IMR-90 (cell line): ENCODE data around the gene TCF7L2. TPM values are rescaled to one million over a fixed set of nuclear protein-coding genes. Genes with fewer than 3 reads are reported as not detected.

Source experiments
- ATAC-seq: fragments of 200-7000 bp; cut with Tn5 transposase; 2 replicates; pipeline ENCODE4 v1.9.1; 2020; ENCODE audit warnings: low read depth, mild to moderate bottlenecking, moderate library complexity
- BruUV-seq: library from RNA; stranded (reverse); fragments of 400-500 nt; replicated peaks from 2 replicates; lab custom pipeline; 2021; lab: Mats Ljungman, UMichigan
- CTCF ChIA-PET: fragments of 300-600 bp; formaldehyde crosslinking; extraction: SDS; loops from one replicate; lab custom pipeline; 2021; ENCODE audit warnings: antibody characterized with exemption; lab: Yijun Ruan, JAX
- POLR2A ChIA-PET: fragments of 300-600 bp; sonication (Branson Sonifier 250); formaldehyde crosslinking; loops from one replicate; lab custom pipeline; 2022; ENCODE audit warnings: antibody characterized with exemption; ENCODE audit not compliant: unreplicated experiment; lab: Charles Lee
- DNase-seq: peaks from one replicate; pipeline ENCODE4 v3.0.0; 2013
- H2AFZ ChIP-seq: replicated peaks from 2 replicates; pipeline ENCODE3; 2013; ENCODE audit warnings: low read length, mild to moderate bottlenecking; ENCODE audit not compliant: poor library complexity
- H2AK5ac ChIP-seq: 2 replicates; pipeline ENCODE4 v1.6.1; 2013; ENCODE audit warnings: low read depth, low read length, inconsistent platforms
- H2AK9ac ChIP-seq: replicated peaks from 2 replicates; pipeline ENCODE3; 2013; ENCODE audit warnings: mild to moderate bottlenecking, low read depth, low read length, moderate library complexity; ENCODE audit not compliant: poor library complexity
- H2BK120ac ChIP-seq: 2 replicates; pipeline ENCODE4 v1.6.1; 2013; ENCODE audit warnings: low read depth, low read length, inconsistent platforms
- H2BK15ac ChIP-seq: 3 replicates; pipeline ENCODE4 v1.6.1; 2013; ENCODE audit warnings: low read depth, low read length, inconsistent platforms
- H2BK20ac ChIP-seq: 2 replicates; pipeline ENCODE4 v1.6.1; 2013; ENCODE audit warnings: low read depth, mild to moderate bottlenecking, inconsistent platforms, low read length, moderate library complexity
- H2BK5ac ChIP-seq: 2 replicates; pipeline ENCODE4 v1.6.1; 2013; ENCODE audit warnings: mild to moderate bottlenecking, low read depth, low read length, inconsistent platforms; ENCODE audit not compliant: poor library complexity, severe bottlenecking
- H3K14ac ChIP-seq: replicated peaks from 2 replicates; pipeline ENCODE4 v1.6.1; 2013; ENCODE audit warnings: low read depth, low read length, inconsistent platforms
- H3K18ac ChIP-seq: 2 replicates; pipeline ENCODE4 v1.6.1; 2013; ENCODE audit warnings: low read depth, low read length, control low read depth
- H3K23ac ChIP-seq: 2 replicates; pipeline ENCODE4 v1.6.1; 2013; ENCODE audit warnings: low read depth, low read length, inconsistent platforms
- H3K27ac ChIP-seq: 2 replicates; pipeline ENCODE4 v1.5.1; 2013; ENCODE audit warnings: mild to moderate bottlenecking, control low read depth, low read length; ENCODE audit not compliant: insufficient read depth
- H3K27me3 ChIP-seq: 2 replicates; pipeline ENCODE4 v1.6.1; 2013; ENCODE audit warnings: low read length; ENCODE audit not compliant: control insufficient read depth, insufficient read depth
- H3K36me3 ChIP-seq: 2 replicates; pipeline ENCODE4 v1.6.1; 2013; ENCODE audit warnings: low read length, mixed read lengths; ENCODE audit not compliant: control insufficient read depth, insufficient read depth
- H3K4ac ChIP-seq: 2 replicates; pipeline ENCODE4 v1.6.1; 2013; ENCODE audit warnings: low read depth, low read length, inconsistent platforms
- H3K4me1 ChIP-seq: 2 replicates; pipeline ENCODE4 v1.6.1; 2013; ENCODE audit warnings: low read length, mixed read lengths; ENCODE audit not compliant: control insufficient read depth, insufficient read depth
- H3K4me2 ChIP-seq: 2 replicates; pipeline ENCODE4 v1.6.1; 2013; ENCODE audit warnings: low read depth, mild to moderate bottlenecking, control low read depth, low read length, moderate library complexity
- H3K4me3 ChIP-seq: 2 replicates; pipeline ENCODE4 v1.5.1; 2013; ENCODE audit warnings: low read depth, mild to moderate bottlenecking, control low read depth, low read length, moderate library complexity; ENCODE audit not compliant: insufficient read depth
- H3K56ac ChIP-seq: 2 replicates; pipeline ENCODE4 v1.6.1; 2013; ENCODE audit warnings: low read length, inconsistent platforms; ENCODE audit not compliant: insufficient read depth; ENCODE audit errors: extremely low read depth
- H3K79me1 ChIP-seq, 2 experiments: 2 replicates each; pipeline ENCODE4 v1.6.1; 2013; ENCODE audit warnings: low read length in 2 of 2, inconsistent platforms in 1 of 2, low read depth in 1 of 2
- H3K9ac ChIP-seq: 2 replicates; pipeline ENCODE4 v1.6.1; 2013; ENCODE audit warnings: low read depth, low read length, control low read depth
- H3K9me1 ChIP-seq: 2 replicates; pipeline ENCODE4 v1.6.1; 2013; ENCODE audit warnings: low read length, inconsistent platforms; ENCODE audit not compliant: insufficient read depth
- H3K9me3 ChIP-seq: 2 replicates; pipeline ENCODE4 v1.6.1; 2013; ENCODE audit warnings: low read length; ENCODE audit not compliant: control insufficient read depth, insufficient read depth
- H4K20me1 ChIP-seq: 2 replicates; pipeline ENCODE4 v1.6.1; 2013; ENCODE audit warnings: low read length, inconsistent platforms; ENCODE audit not compliant: insufficient read depth
- H4K5ac ChIP-seq: 2 replicates; pipeline ENCODE4 v1.6.1; 2013; ENCODE audit warnings: mild to moderate bottlenecking, low read depth, low read length, control low read depth
- H4K8ac ChIP-seq, 2 experiments: 2 replicates each; pipeline ENCODE4 v1.6.1; 2013; ENCODE audit warnings: low read depth in 2 of 2, low read length in 2 of 2, control low read depth in 1 of 2, inconsistent platforms in 1 of 2
- H4K91ac ChIP-seq: 2 replicates; pipeline ENCODE4 v1.6.1; 2013; ENCODE audit warnings: low read depth, low read length, inconsistent platforms; ENCODE audit not compliant: insufficient read depth
- MXI1 ChIP-seq: IDR thresholded peaks from 2 replicates; pipeline ENCODE4 v1.6.1; 2012; ENCODE audit warnings: low read depth, mild to moderate bottlenecking, low read length, moderate library complexity, borderline replicate concordance
- NFE2L2 ChIP-seq: fragments of 150-350 bp; IDR thresholded peaks from 2 replicates; pipeline ENCODE4 v1.6.1; 2016; ENCODE audit warnings: low read depth, mild to moderate bottlenecking, low read length
- WGBS, 2 experiments: methylation state at CpG; one replicate each; pipeline versions ENCODE4 v1.1.5 to v1.1.7; 2013; ENCODE audit warnings: missing lambda C conversion rate in 2 of 2; ENCODE audit not compliant: insufficient read length in 1 of 2; ENCODE audit errors: extremely low coverage in 2 of 2; 5-methylcytosine and 5-hydroxymethylcytosine counted together
- dilution Hi-C: fragments of 300-500 bp; cut with HindIII; formaldehyde crosslinking; loops from one replicate; pipeline ENCODE4 v1.14.3; 2018; ENCODE audit warnings: low sequenced_read_pairs; ENCODE audit not compliant: unreplicated experiment
- in situ Hi-C: fragments of 300-500 bp; cut with MboI; formaldehyde crosslinking; loops from 3 replicates; pipeline ENCODE4 v1.14.3; 2019; ENCODE audit warnings: low sequenced_read_pairs, inconsistent platforms, mixed read lengths
- intact Hi-C: fragments of 100-400 bp; cut with micrococcal nuclease; formaldehyde crosslinking; loops from 2 replicates; pipeline ENCODE4 v1.10.0; 2022
- polyA plus RNA-seq, 3 experiments: library from polyadenylated mRNA; depleted of rRNA; stranded (reverse); fragments of >200 nt; gene quantifications; 2 replicates each; pipeline ENCODE4 v1.2.3, GENCODE V29; 2012; ENCODE audit warnings: low replicate concordance in 1 of 3
- total RNA-seq: library from RNA; depleted of rRNA; stranded (reverse); fragments of >200 nt; gene quantifications from 2 replicates; pipeline ENCODE4 v1.2.3, GENCODE V29; 2012

Gene TCF7L2
- total and polyA plus RNA-seq, 2 of the 4 experiments (the other 2 are of a cell fraction), result 1.3 to 12.2 TPM

DNA sequence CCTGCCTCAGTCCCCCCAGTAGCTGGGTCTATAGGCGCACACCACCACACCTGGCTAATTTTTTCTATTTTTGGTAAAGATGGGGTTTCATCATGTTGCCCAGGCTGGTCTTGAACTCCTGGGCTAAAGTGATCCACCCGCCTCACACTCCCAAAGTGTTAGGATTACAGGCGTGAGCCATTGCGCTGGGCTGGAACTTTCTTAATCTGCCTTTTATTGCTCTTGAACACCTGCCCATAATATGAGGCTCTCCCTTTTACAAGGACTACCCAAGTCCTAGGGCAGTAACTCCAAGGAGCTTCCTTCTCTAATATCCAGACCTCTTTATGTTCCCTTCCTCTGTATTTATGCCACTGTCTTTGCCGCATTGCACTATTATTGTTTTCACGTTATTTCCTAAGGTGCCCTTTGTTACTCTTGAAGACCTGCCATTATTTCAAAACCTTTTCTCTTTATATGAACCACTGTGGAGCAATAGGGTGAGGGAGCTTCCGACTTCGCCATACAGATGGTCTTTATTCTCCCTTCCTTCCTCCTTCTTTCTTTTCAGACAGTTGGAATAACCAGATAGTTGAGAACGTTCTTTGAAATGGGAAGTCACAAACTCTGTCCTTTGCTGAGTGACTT lies 36.3 kb upstream of the TCF7L2 start:
- H4K20me1 ChIP-seq, result no peaks in the 10 kb centered on the region
- BruUV-seq, result no TSS peak
- no peak overlapping the region for H3K14ac ChIP-seq
- H3K4me3 ChIP-seq, result no peak overlapping the region
- no peak overlapping the region for H2AK9ac ChIP-seq
- no peak overlapping the region for H3K23ac ChIP-seq
- in situ Hi-C loops (no loop called here), intact Hi-C loops (no loop called here), dilution Hi-C loops (no loop called here)
- H3K79me1 ChIP-seq, result no peaks in the 10 kb centered on the region
- H2AK5ac ChIP-seq, result no peak overlapping the region
- DNase-seq (no peak), ATAC-seq (no peak)
- no peak overlapping the region for H3K4ac ChIP-seq
- no peak overlapping the region for H3K27ac ChIP-seq
- H3K9me3 ChIP-seq, result no peaks in the 10 kb centered on the region
- no peak overlapping the region for H2BK5ac ChIP-seq
- no peaks in the 10 kb centered on the region for H3K27me3 ChIP-seq
- ChIA-PET CTCF (interaction anchor here (0.6 kb wide), 1 partner anchor 204 kb away, joined by 4 read pairs; no protein-coding TSS in a partner anchor), POLR2A (no interaction called here)
- H3K56ac ChIP-seq, result no peak overlapping the region
- H4K91ac ChIP-seq, result no peak overlapping the region
- TF ChIP-seq NFE2L2 (no peak), MXI1 (no peak)
- H2BK120ac ChIP-seq, result no peak overlapping the region
- H2BK20ac ChIP-seq, result no peak overlapping the region
- no peaks in the 10 kb centered on the region for H3K36me3 ChIP-seq
- H3K4me1 ChIP-seq, result no peaks in the 10 kb centered on the region; the same call in 1 of the 2 replicates
- H3K4me2 ChIP-seq, result no peak overlapping the region
- no peak overlapping the region for H3K18ac ChIP-seq
- H4K5ac ChIP-seq, result no peak overlapping the region
- H2AFZ ChIP-seq, result no peak overlapping the region
- H3K9me1 ChIP-seq, result no peaks in the 10 kb centered on the region
- no peak overlapping the region for H4K8ac ChIP-seq
- H3K9ac ChIP-seq, result no peak overlapping the region
- WGBS, 2 experiments, result no CpG with 5 or more reads among the region's 9 CpGs
- H2BK15ac ChIP-seq, result no peak overlapping the region
